Astrocyte (in vitro differentiated cells and primary cell): ENCODE data around the gene PRDX5. TPM values are rescaled to one million over a fixed set of nuclear protein-coding genes. Genes with fewer than 3 reads are reported as not detected.

Experiments
- DNase-seq: peaks from one replicate; pipeline ENCODE4 v3.0.0-alpha.2; 2010; ENCODE audit warnings: low read depth
- FAIRE-seq: peaks from 2 replicates; lab custom pipeline; 2011; peaks lifted over from hg19 to GRCh38; lab: Jason Lieb, UNC
- H2AFZ ChIP-seq: 2 replicates; pipeline ENCODE4 v1.6.0; 2012; ENCODE audit warnings: low read depth, low read length, inconsistent platforms
- H3K27ac ChIP-seq: 2 replicates; pipeline ENCODE4 v1.5.1; 2011; ENCODE audit warnings: low read depth, low read length, inconsistent platforms
- H3K27me3 ChIP-seq: 2 replicates; pipeline ENCODE4 v1.6.0; 2011; ENCODE audit warnings: low read length, inconsistent platforms; ENCODE audit not compliant: insufficient read depth
- H3K36me3 ChIP-seq: 2 replicates; pipeline ENCODE4 v1.5.1; 2011; ENCODE audit warnings: low read length, inconsistent platforms; ENCODE audit not compliant: insufficient read depth
- H3K4me1 ChIP-seq: 2 replicates; pipeline ENCODE4 v1.5.1; 2011; ENCODE audit warnings: low read length, inconsistent platforms; ENCODE audit not compliant: insufficient read depth
- H3K4me2 ChIP-seq: 2 replicates; pipeline ENCODE4 v1.6.0; 2012; ENCODE audit warnings: low read length, inconsistent platforms
- H3K4me3 ChIP-seq: 2 replicates; pipeline ENCODE4 v1.5.1; 2011; ENCODE audit warnings: low read depth, mild to moderate bottlenecking, low read length, inconsistent platforms; ENCODE audit not compliant: insufficient read depth
- H3K79me2 ChIP-seq: 2 replicates; pipeline ENCODE4 v1.6.0; 2012; ENCODE audit warnings: mild to moderate bottlenecking, low read length, inconsistent platforms; ENCODE audit not compliant: insufficient read depth
- H3K9ac ChIP-seq: 2 replicates; pipeline ENCODE4 v1.6.0; 2012; ENCODE audit warnings: mild to moderate bottlenecking, low read length, inconsistent platforms
- H3K9me3 ChIP-seq: 2 replicates; pipeline ENCODE4 v1.5.1; 2012; ENCODE audit warnings: low read depth, mild to moderate bottlenecking, low read length, inconsistent platforms; ENCODE audit not compliant: insufficient read depth
- H4K20me1 ChIP-seq: 2 replicates; pipeline ENCODE4 v1.6.0; 2012; ENCODE audit warnings: low read length, inconsistent platforms; ENCODE audit not compliant: insufficient read depth
- H3K27ac Mint-ChIP-seq: one replicate; pipeline ENCODE4 v1.8.0; 2021; ENCODE audit warnings: mild to moderate bottlenecking, mixed read lengths; ENCODE audit not compliant: unreplicated experiment
- H3K27me3 Mint-ChIP-seq: one replicate; pipeline ENCODE4 v1.8.0; 2021; ENCODE audit warnings: low read depth, mixed read lengths; ENCODE audit not compliant: unreplicated experiment
- H3K36me3 Mint-ChIP-seq: one replicate; pipeline ENCODE4 v1.8.0; 2021; ENCODE audit warnings: low read depth, mixed read lengths; ENCODE audit not compliant: unreplicated experiment
- H3K4me1 Mint-ChIP-seq: one replicate; pipeline ENCODE4 v1.8.0; 2021; ENCODE audit warnings: low read depth, mixed read lengths; ENCODE audit not compliant: unreplicated experiment
- H3K4me3 Mint-ChIP-seq: one replicate; pipeline ENCODE4 v1.8.0; 2021; ENCODE audit warnings: mild to moderate bottlenecking, moderate library complexity, mixed read lengths; ENCODE audit not compliant: unreplicated experiment
- H3K9me3 Mint-ChIP-seq: one replicate; pipeline ENCODE4 v1.8.0; 2021; ENCODE audit warnings: mild to moderate bottlenecking, mixed read lengths; ENCODE audit not compliant: unreplicated experiment
- CTCF ChIP-seq: IDR thresholded peaks from 2 replicates; pipeline ENCODE4 v1.5.1; 2011; ENCODE audit warnings: low read depth, mild to moderate bottlenecking, inconsistent platforms, low read length, moderate library complexity; ENCODE audit not compliant: insufficient read depth
- EZH2 ChIP-seq: IDR thresholded peaks from 2 replicates; pipeline ENCODE4 v1.6.1; 2012; ENCODE audit warnings: mild to moderate bottlenecking, low read length, inconsistent platforms; ENCODE audit not compliant: insufficient read depth
- total RNA-seq: library from RNA; stranded (reverse); gene quantifications from 2 replicates; pipeline ENCODE4 v1.2.1, GENCODE V29; 2021

The PRDX5 gene
- total RNA-seq, 1 donor from 2014 or later, result 243 TPM

GRCh38 chr11:64334764-64335735, 17.1 kb downstream of the PRDX5 start:
- DNase-seq, result peak; percentile 94
- Histone ChIP-seq H4K20me1 (peaks cover 4% of the 10 kb centered on the region), H3K4me2 (peak overlapping the region; percentile 44), H3K4me1 (peaks cover 16% of the 10 kb centered on the region), H3K4me3 (no peak overlapping the region), H3K9ac (peak overlapping the region; percentile 27), H2AFZ (no peak overlapping the region), H3K79me2 (no peaks in the 10 kb centered on the region), H3K27me3 (no peaks in the 10 kb centered on the region), H3K36me3 (no peaks in the 10 kb centered on the region), H3K27ac (peak overlapping the region; percentile 51), H3K9me3 (no peaks in the 10 kb centered on the region)
- Mint-ChIP-seq H3K36me3 (no peaks in the 10 kb centered on the region), H3K9me3 (no peaks in the 10 kb centered on the region), H3K4me3 (no peak overlapping the region), H3K27ac (peak overlapping the region; percentile 88), H3K27me3 (peaks cover 8% of the 10 kb centered on the region), H3K4me1 (peaks cover 11% of the 10 kb centered on the region)
- FAIRE-seq, result no peak
- TF ChIP-seq CTCF (no peak), EZH2 (no peak)

GRCh38 chr11:64337538-64338249, 19.8 kb downstream of the PRDX5 start:
- H3K27me3 Mint-ChIP-seq, result peaks cover 12% of the 10 kb centered on the region
- Histone ChIP-seq H2AFZ (no peak overlapping the region), H4K20me1 (no peaks in the 10 kb centered on the region), H3K4me2 (no peak overlapping the region), H3K27ac (no peak overlapping the region), H3K4me1 (peaks cover 12% of the 10 kb centered on the region), H3K27me3 (no peaks in the 10 kb centered on the region), H3K9me3 (no peaks in the 10 kb centered on the region), H3K79me2 (no peaks in the 10 kb centered on the region), H3K4me3 (no peak overlapping the region), H3K9ac (no peak overlapping the region), H3K36me3 (no peaks in the 10 kb centered on the region)
- no peak overlapping the region for H3K27ac Mint-ChIP-seq
- H3K4me1 Mint-ChIP-seq, result peaks cover 6% of the 10 kb centered on the region
- H3K9me3 Mint-ChIP-seq, result no peaks in the 10 kb centered on the region
- FAIRE-seq (no peak), DNase-seq (no peak)
- H3K36me3 Mint-ChIP-seq, result no peaks in the 10 kb centered on the region
- H3K4me3 Mint-ChIP-seq, result peak overlapping the region; percentile 11
- TF ChIP-seq EZH2 (no peak), CTCF (no peak)
